NCI-H146 treated with DMSO at 0.1 percent for 48 hours (cell line): Measurements from ENCODE around the gene GSDME.
A peak's percentile ranks its signal among the peaks of the same experiment; 100 is the strongest.

Source experiments
- DNase-seq: peaks from one replicate; lab custom pipeline; 2025; ENCODE audit not compliant: unreplicated experiment; lab: John Stamatoyannopoulos, UW

GSDME gene

GRCh38 chr7:24773646-24774045 lies 16.4 kb upstream of the GSDME start:
- DNase-seq: no peak

DNA sequence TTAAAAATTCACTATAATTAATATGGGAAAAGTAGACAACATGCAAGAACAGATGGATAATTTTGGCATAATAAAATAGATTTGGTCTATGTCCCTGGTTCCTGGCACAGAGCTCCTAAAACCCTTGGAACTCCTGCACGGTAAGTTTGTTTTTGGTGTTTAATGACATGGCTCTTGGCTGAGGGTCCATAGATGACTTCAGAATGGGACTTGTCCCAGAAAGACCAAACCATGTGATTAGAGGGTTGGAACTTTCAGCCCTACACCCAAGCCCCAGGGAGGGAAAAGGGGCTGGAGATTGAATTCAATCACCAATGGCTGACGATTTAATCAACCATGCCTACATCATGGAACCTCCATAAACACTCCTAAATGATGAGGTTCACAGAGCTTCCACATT lies 12.6 kb upstream of the GSDME start:
- no peak for DNase-seq

- DNase-seq: no peak
Measured at GRCh38 chr7:24769014-24769830, 12.0 kb upstream of the GSDME start.

DNA sequence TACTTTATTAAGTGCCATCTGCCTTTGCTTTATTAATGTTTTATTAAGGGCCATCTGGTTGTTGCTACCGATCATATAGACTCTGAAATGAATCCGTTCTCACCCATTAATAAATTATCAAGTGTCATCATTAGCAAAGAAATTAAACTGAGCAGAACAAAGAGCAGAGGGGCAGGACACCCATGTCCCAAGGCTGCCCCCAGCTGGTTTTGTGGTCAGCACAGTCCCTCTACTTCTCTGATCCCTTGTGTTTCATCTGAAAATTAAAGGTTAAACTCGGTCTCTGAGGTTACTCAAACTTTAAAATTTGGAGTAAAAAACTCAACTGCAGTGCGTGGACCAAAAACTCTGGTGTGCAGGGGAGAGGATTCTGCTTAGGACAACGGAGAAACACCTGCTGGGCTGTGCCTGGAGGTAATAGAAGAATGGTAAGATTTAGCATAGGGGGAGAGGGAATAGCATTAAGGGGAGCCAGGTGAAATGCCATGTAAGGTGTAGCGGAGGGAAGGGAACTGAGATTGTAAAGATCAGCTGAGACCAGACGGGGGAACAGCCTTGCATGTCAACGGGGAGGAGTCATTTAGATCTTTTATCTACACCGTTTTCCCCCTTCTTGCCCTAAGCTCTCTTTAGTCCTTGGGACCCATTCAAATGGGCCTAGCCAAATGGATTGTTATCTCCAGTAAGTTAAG lies 10.8 kb upstream of the GSDME start:
- no peak for DNase-seq

GRCh38 chr7:24764972-24765744 lies 7.9 kb upstream of the GSDME start:
- no peak for DNase-seq

- DNase-seq: no peak
Measured at GRCh38 chr7:24764011-24764410, 6.7 kb upstream of the GSDME start.

DNA sequence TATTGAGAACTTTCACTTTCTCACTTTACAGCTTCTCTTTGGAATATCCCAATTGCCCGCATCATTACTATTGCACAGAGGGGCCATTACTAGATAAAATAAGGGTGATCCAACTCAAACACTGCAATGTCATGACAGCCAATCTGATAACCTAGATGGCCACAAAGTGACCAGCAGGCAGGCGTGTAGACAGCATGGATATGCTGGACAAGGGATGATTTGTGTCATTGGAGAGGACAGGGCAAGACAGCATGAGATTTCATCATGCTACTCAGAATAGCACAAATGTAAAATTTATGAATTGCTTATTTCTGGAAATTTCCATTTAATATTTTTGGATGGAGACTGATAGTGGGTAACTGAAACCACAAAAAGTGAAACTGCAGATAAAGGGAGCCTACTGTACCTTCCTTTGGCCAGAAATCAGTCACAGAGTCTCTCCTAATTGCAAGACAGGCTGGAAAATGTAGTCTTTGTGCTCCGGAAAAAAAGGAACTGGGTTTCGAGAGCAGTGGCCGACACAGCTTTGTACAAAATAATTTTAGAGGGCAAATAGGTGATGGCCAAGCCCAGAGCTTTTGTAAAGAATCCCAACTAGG lies 6.1 kb upstream of the GSDME start:
- DNase-seq: no peak

DNA sequence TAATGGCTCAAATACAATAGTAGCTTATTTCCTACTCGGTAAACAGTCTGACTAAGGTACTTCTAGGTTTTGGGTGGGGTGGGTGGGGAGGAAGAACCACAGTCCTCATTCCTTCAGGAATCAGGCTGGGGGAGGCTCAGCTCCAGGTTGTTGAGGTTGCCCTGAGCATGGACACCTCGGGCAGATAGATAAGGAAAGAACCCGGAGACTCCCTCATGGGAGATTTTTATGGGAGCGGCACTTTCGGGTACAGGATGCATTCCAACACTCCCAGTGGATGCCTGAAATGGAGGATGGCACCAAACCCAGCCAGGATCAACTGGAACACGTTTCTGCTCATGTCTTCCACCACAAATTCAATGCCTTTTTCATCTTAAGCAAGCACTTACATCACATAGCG lies 5.5 kb upstream of the GSDME start:
- no peak for DNase-seq

DNA sequence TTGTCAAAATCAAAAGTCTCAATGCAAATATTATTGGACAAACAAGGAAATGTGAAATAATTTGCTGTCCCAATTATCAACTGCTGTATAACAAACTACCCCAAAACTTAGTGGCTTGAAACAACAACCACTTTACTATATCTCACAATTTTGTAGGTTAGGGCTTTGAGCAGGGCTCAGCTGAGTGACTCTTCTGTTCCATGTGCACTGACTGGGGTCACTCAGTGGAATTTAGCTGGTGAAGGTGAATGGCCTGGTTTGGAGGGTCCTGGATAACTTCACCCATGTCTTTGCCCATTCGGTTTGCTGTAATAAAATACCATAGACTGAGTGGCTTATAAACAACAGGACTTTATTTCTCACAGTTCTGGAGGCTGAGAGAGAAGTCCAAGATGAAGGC lies 3.7 kb upstream of the GSDME start:
- DNase-seq: no peak

DNA sequence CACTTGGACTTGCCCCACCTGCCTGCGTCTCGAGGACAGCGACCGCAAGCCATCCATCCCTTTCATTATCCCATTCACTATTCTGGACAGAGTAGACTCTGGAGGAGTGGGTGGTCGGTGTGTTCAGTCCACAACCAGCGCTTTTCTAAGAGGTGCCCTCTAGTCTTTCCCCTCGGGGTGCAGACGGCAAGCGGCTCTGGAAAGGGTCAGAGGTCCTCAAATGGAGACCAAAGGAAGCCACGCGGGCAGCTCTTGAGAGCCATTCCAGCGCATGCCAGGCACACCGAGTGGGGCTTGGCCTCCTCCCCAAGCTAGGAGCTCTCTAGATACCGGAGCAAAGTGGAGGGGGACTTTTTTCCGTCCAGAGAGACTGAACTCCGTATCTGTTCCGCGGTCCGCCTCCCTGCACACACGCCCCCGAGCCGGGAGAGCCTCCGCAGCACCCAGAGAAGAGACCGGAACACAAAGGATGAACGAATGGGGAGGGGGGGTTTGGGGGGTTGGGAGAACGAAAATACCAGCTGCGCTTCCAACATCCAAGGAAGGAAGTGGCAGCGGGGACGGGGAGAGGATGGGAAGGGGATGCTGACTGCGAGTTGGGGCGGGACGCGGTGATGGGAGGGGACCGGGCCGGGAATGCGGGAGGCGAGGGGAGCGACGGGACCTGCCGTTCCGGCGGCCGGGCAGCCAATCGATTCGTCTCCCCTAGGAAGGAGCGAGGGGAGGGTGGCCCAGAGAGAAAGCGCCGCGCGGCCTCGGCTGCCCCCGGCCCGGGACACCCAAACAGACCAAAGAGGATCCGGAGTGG lies 515 bp downstream of the GSDME start:
- no peak for DNase-seq

GRCh38 chr7:24755541-24756407 lies 1.5 kb downstream of the GSDME start:
- no peak for DNase-seq

GRCh38 chr7:24754906-24755506 lies 2.3 kb downstream of the GSDME start:
- no peak for DNase-seq

GRCh38 chr7:24752073-24752800 lies 5.0 kb downstream of the GSDME start:
- no peak for DNase-seq

GRCh38 chr7:24751484-24751883 lies 5.8 kb downstream of the GSDME start:
- DNase-seq: no peak

DNA sequence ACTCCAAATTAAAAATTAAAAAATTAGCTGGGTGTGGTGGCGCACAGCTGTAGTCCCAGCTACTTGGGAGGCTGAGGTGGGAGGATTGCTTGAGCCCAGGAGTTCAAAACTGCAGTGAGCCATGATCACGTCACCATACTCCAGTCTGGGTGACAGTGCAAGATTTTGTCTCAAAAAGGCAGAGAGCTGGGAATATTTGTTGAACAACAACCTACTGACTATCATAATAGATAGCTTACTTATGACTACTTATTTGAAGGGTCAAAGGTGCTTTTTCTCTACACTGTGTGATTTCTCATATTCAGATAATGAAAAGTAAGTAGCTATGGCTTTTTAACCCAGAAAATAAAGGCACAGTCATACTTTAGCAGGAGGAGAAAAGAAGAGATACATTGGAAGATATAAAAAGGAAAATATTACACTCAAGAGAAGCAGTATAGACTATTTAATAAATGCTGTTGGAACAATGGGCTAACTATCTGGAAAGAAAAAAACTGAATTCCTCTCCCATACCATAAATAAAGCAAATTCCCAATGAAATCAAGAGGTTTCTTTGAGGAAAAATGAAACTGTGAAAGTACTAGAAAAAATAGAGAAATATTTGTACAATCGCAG lies 6.7 kb downstream of the GSDME start:
- DNase-seq: no peak

DNA sequence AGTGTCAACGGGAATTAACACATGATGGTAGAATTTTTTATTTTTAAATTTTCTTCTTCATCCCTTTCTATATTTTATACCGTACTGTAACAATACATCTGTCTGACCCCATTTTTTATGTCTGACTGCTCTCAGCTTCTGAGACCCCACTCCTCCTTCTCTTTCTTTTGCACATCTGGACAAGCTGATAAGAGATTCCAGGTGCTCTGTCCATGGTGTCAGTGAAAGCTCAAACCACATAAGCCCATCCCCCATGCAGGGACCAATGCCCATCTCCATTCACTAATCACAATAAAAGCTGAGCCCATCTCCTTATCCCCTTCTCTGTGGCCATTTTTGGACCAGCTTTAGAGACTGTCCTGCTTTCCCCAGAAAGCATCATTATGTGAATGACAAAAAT lies 8.7 kb downstream of the GSDME start:
- DNase-seq: no peak

DNA sequence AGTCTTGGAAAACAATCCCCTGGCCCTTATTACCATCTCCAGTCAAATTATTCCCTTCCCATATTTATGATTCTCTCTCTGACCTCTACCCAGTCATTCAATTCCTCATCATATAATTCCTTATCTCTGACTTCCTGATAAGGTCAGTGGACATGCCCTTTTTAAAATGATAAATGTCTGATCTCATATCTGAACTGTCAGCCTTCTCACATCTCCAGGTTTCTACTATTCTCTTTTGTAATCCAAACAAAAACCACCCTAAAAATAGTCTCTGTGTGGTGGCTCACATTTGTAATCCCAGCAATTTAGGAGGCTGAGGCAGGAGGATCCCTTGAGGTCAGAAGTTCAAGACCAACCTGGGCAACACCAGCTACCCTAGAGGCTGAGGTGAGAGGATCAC lies 11.9 kb downstream of the GSDME start:
- peak; percentile 11 for DNase-seq

GRCh38 chr7:24743471-24743870 lies 13.8 kb downstream of the GSDME start:
- no peak for DNase-seq
